Activated CD4-positive, alpha-beta T cell treated with anti-CD3 and anti-CD28 coated beads for 4 hours (primary cell): ENCODE data around the gene CSTB.

ENCODE experiments used
- DNase-seq, 2 donors: peaks; one replicate each; pipeline ENCODE4 v3.0.0-alpha.2; 2020

CSTB gene

DNA sequence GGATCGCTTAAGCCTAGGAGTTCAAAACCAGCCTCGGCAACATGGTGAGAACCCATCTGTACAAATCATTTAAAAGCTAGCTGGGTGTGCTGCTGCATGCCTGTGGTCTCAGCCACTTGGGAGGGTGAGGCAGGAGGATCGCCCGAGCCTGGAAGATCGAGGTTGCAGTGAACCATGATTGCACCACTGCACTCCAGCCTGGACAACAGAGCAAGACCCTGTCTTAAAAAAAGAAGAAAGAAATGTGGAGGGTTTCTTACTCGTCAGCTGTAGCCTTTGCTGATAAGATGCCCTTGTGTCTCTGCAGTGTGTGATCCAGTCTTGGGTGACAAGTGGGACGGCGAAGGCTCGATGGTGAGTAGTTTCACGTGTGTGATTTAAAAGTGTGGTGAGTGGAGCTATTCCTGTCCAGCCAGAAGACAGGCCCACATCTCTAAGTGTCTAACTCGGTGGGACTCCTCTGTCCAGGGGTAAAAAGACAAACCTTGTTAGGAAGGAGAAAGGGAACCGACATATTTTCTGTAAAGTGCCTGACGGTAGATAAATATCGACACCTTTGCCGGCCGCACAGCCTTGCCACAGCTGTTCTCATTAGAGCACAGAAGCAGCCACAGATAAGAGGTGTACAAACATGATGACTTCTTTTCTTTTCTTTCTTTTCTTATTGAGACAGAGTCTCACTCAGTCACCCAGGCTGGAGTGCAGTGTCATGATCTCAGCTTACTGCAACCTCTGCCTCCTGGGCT is 30.2 kb downstream of the CSTB start:
- no peak for DNase-seq

DNA sequence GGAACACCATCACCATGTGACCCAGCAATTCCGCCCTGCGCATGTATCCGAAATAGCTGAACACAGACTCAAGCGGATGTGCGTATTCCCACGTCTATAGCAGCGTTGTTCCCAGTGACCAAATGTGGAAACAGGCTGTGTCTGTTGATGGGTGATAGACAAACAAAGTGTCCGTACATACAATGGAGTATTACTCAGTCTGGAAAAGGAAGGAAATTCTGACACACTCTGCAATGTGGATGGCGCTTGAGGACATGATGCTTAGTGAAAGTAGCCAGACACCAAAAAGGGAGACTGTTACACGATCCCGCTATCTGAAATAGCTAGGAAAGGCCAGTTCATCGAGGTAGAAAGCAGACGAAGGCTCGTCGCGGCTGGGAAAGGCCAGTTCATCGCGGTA is 31.4 kb downstream of the CSTB start:
- no peak for DNase-seq

DNA sequence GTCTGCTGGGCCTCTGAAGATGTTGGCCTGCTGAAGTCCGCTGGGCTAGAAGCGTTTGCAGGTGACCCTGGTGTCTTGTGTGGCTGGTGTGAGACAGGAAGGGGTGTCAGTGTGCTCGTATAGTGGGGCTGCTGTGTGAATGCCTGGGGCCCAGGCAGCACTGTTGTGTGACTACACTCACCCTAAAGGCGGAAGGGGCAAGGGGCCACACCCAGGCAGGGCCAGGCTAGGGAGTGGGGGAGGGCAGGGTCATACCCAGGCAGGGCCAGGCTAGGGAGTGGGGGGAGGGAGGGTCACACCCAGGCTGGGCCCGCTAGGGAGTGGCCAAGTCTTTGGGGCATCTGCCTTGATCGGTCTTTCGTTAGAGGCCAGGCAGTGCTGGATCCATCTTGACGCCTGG is 32.2 kb downstream of the CSTB start:
- DNase-seq: no peak

DNA sequence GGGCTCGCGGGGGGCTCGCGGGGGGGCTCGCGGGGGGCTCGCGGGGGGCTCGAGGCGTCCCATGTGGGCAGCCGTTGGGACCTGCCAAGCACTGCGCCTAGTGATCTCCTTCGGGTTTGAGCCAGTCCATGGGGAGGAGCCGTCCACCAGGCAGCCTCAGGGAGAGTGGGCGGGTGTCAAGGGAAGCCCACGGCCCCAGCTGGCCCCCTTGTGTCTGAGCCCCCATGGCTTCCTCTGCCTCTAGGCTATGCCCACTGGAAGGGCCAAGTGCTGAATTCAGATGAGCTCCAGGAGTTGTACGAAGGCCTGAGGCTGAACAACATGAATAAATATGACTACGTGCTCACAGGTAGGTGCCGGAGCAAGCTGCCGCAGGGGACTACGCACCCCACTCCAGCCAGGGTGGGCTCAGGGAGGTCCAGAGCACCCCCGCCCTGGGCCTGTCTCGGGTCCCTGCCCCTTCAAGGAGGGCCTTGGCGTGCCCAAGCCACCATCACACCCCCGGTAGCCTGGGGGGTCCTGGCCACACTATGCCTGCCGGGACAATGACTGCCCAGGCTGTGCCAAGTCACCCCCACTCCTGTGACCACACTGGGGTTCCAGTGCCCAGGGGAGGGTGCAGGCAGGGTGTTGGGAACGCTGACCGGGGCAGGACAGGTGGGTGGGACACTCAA is 34.5 kb downstream of the CSTB start:
- no peak for DNase-seq

DNA sequence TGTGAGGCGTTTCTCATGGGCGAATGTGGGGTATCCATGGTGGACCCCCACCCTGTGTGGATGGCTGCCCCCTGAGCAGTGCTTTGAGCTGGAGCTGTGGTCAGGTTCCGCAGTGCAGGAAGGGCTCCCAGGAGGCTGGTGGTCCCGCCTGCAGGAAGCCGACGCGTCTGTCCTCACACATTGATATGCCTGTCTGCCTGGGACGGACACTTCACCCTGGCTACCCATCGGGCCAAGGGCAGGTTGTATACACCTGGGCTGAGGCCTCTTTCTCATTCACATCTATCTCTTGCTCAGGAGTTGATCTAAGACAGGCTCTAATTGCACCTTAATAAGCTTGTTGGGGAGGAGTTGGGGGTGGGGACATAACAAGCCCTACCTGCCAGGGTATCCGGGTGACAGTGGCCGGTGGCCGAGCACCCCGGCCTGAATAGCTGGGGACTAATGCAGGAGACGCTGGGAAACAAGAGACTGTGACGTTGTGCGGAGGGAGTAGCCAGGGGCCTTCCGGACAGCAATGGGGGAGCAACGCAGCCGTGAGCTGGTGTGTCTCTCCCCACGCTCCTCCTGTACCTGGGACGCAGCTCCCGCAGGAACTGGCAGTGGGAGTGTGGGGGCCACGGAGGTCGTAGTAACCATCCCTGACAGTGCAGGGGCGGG is 35.5 kb downstream of the CSTB start:
- DNase-seq: no peak

DNA sequence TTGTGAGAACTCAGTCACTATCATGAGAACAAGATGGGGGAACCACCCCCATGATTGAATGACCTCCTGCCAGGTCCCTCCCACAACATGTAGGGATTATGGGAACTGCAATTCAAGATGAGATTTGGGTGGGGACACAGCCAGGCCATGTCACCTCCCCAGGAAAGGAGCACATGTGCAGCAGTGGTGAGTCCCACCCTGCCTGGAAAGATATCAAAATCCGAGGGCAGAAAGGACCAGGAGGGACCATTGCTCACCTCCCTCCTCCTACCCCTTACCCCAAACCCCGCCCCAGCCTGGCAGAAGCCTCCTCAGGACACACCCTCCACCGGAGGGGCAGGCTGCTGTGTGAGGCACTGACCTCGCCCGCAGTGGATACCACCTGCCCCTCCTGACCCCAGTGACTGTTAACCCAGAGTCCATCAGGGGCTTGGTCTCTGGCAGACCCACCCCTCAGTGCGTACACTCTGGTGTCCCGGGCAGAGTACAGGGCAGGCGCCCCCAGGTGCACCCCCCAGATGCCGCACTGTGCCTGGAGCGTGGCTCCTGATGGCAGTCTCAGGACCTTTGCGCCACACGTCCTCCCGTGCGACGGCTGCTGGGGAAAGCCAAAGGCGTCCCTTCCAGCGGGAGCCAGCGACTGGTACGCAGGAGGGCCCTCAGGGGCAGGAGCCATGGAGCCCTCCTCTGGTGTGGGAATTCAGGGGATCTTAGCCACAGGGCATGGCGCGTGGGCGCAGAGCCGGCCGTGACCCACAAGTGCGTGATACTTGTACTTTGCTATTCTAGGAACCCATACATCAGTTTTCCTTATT is 36.3 kb downstream of the CSTB start:
- DNase-seq: no peak

DNA sequence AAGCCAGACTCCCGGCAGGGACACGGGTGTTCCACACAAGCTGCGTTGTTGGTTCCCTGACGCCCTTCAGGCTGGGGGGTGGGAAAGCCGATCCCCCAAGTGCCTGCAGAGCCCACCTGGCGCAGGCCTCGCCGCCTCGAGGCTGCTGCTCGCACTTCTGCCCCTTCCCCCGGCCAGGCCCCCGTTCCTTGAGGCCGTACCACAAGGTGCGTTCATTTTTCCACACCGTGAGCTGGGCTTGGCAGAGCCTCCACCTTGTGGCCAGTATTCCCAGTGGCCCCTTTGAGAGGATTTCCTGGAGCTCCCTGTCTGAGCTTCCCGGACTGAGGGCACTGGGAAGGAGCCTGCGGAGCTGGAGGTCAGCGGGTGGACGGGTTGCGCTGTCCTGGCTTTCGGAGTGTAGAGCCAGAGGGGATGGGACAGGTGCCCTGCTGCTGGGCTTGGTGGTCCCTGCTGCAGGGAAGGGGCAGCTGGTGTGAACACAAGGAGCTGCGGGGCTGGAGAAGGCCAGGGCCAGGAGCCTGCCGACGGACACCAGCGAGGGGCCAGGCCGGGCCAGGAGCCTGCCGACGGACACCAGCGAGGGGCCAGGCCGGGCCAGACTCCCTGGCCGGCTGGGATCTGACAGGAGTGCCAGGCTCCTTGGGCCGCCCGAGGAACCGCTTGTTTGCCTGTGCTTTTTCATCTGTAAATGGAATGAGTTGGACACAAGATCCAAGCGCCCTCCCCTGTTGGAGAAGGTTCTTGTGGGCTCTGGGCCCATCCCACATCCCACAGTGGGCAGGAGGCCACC is 38.8 kb downstream of the CSTB start:
- DNase-seq: no peak

DNA sequence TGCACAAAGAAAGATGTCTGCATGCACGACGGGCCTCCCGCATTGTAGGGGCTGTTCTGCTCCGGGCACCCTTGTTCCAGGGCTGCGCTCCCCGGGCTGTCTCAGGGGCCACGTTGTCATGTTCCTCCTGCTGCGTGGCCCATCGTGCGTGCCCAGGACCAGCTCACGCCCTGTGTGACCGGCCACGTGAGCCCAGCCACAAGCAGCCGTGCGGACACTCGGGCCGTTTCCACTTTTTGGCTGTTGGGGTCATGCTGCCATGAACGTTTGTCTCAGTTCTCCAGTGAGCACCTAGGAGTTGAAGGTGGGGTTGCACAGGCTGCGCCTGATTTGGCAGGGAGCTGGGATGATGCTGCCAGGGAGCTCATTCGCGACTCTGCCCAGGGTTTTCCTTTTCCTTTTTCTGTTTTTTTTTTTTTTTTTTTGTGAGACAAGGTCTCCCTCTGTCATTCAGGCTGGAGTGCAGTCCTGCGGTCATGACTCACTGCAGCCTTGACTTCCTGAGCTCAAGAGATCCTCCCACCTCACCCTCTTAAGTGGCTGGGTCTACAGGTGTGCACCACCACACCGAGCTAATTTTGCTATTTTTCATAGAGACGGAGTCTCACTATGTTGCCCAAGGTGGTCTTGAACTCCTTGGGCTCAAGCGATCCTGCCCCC is 39.8 kb downstream of the CSTB start:
- no peak for DNase-seq

DNA sequence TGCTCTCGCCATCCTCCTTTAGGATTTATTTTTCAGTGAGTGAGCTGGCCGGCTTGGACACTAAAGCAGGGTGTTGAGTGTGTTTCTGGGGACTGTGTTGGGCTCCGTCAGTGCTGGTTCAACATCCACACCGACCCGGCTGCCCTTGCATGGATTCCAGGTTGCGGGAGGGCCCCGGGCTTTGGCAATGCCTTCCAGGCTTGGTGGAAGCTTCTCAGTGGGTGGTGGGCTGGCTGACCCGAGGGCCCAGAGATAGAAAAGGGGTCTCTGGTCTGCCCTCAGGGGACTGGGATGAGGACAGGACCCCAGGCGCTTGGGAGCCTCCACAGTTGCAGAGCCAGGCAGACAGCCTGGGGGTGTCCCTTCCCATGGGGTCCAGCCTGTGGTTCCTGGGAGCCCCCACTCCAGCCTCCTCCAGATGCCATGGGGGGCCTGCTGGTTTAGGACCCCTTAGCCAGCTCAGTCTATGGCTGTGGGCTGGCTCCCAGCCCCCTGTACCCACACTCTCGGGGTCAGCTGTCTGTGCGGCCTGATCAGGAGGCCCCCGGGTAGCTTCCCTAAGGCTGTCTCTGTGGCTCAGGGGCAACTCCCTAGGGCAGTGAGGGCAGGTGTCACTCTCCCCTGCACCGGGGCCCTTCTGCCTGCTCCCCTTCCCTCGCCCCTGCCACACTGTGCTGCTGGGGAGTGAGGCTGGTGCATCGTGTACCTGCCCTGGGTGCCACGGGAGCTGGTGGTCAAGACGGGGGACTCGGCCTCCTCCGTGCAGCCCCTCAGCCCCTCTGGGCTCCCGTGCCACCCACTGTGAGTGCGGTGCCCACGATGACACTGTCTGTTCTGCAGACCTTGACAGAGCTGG is 40.6 kb downstream of the CSTB start:
- DNase-seq: no peak

DNA sequence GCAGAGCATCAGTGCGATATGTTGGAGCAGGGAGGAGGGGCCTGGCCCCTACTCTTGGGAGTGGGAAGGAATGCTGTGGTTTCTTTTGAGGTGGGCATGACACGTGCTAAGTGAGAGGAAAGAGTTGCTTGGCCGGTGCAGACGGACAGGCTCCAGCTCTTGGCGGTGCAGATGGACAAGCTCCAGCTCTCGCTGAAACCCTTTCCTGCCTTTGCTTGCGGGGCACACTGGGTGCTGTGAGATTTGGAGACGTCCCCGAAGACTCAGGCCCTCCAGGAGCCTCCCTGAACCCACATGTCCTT is 41.2 kb downstream of the CSTB start:
- DNase-seq: no peak

DNA sequence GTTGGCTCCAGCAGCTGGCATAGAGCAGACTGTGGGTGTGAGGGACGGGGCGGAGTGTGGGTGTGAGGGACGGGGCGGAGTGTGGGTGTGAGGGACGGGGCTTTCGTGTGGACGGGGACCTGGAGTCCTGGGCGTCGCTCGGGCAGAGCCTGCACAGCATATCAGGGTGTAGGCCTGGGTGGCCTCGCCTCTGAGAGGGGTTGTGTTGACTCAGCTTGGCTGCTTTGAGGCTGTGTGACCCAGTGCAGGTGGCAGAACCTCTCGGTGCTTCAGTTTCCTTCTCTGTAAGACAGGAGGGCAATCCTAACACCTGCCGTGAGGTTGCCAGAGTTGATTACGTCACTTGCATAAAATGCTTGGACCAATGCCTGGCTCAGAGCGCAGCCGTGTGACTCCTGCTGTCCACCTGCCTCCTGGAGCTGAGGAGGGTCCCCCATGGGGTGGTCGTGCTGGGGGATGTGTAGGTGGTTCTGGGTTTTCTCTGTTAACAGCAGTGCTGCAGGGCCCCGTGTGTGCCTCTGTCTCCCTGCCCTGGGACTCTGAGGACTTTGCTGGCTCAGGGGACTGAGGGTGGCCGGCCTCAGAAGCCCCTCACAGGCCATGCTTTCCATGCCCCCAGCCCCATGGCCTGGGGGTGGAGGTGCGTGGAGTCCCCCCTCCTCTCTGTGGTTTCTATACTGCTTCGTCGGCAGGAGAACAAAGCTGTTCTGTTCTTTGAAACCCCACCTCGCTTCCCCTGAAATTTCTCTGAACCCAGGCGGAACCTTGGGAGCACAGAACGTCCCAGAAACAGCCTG is 41.8 kb downstream of the CSTB start:
- DNase-seq: no peak

DNA sequence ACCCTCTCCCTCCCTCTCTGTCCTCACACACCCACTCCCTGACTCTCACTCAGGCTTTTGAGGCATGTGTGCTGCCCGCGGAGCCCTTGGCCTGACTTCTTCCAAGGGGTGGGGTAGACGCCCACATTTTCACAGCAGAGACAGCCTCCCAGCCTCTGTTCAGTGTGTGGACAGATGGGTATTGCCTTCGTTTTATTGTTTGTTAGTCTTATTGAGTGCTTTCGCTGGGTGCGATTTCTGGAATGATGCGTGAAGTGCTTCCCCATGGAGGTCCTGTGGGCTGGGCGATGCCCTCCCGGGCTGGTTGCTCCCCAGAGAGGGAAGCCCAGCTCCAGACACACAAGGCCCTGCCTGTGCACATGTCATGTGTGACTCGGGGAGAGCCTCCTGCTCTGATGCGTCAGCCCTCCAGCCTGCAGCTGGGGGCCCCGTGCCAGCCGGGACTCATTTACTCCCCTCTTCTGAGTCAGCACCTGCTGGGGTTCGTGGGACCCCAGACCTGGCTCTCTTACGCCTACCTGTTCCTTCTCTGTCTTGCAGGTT is 42.5 kb downstream of the CSTB start:
- peak in 1 of 2 donors; percentile 37 for DNase-seq

DNA sequence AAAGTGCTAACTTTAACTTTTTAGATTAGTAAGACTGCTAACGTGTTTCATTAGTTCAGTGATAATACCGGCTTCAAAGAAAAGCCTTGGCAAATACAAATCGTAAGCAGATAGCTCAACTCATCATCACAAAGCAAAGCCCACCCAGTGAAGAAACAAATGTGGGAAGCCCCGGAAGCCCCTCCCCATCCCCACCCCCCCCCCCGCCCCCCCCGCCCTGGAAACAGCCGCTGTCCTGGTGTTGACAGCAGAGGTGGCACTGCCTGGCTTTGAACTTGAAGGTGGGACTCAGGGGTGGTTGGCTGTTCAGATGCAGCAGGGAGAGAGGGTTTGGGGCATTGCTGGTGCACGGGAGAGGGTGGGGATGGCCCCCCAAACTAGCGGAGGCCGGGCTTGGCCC is 43.0 kb downstream of the CSTB start:
- DNase-seq: no peak

DNA sequence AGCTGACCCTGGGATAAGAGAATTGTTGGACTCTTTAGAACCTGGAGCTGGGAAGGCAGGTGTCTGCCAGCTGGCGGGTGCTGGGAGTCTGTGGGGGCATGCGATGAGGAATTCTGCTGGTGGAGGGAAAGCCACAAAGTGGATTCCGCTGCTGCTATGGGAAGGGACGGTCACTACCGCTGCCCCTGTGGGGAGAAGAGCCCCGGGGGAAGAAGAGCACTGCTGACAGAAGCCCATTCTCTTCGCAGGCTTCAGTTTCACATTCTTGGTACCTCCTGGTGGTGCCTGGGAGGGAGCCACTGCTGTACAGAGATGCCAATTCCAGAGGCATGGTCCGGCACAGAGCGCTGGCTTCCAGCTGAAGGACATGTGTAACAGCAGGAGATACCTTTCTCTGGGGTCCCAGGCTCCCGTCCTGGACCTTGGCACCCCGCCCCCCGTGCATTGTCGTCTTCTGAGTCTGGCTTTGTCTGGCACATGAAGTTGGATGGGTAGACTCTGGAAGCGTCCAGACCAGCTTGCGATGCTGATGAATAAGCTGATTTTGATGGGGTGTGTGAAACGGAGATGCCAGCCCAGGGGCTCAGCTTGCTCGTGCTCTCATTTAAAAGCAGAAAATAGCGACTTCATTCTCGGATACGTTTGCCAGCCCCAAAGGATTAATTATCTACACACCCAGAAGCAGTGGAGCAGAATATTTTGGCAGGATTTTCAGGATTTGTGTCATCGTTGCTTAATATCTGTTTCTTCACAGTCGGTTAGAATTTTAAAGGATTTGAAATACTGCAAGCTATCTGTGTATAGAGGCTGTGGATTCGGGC is 44.0 kb downstream of the CSTB start:
- DNase-seq: no peak

DNA sequence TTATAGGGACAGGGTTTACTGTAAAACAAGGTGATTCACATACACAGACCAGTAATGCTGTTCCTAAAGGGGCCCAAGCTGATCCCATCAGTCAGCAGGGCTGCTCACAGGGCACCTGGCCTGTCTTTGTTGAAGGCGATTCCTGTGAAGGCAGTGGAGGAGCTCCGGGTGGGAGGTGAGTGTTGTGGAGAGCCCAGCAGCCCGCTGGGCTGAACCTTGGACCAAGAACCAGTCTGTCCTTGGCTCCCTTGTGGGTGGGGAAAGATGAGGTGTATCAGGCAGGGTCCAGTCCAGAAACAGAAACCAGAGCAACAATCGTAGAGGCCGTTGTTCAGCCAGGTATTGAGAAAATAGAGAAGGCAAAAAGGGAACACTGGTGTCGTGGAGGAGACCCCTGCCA is 44.6 kb downstream of the CSTB start:
- DNase-seq: no peak

DNA sequence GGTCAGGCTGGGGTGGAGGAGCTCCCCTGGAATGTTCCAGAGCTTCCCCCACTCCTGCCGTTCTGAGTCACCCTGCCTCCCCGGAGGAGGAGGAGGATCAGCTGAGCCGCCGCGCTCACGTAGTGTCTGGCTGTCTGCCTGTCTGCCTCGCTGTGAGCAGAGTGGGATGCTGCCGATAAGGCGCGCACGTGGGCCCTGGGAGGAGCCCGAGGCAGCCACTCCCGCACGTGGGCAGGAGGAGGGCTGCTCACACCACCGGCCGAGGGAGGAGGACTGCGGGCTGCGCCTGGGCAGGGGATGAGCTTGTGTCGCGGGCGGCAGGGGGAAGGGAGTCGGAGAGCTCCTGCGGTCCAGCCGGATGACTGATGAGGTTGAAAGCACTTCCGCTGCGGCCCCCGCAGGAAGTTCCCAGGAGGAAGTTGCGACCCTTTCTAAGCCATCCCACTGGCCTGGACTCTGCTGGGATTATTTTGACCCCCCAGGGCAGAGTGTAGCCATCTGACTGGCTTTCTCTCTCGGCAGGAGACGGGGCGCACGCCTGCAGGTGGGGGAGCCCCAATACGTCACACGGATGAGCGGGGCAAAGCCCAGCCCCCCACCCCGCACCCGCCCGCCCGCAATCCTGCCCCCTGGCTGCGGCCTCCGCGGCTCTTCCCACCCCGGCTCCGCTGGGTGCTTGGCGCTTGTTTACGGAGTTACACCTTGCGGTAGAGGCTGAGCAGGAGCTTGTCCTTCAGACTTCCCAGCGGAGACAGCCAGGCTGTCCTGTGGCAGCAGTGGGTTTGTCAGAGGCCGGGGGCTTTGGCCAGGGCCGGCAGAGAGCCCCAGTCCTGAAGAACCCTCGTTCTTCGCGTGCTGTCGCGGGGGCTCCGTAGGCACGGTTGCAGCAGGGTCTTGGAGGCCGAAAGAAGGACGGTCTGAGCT is 47.4 kb downstream of the CSTB start:
- peak; percentile 83 to 86 for DNase-seq

DNA sequence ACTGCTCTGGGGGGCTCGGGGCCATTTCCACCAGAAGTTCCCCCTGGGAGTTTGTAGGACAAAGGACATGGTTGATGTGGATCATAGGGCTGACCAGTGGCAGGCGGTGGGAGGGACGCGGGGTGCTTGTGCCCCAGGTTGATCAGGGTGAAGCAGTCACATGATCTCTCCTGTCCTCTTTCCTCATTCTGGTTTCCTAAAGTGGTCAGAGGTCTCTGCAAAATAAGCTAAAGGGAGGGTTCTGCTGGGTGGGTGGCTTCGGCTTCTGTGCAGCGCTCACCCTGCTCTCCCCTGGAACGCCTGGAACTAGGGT is 48.0 kb downstream of the CSTB start:
- DNase-seq: no peak

DNA sequence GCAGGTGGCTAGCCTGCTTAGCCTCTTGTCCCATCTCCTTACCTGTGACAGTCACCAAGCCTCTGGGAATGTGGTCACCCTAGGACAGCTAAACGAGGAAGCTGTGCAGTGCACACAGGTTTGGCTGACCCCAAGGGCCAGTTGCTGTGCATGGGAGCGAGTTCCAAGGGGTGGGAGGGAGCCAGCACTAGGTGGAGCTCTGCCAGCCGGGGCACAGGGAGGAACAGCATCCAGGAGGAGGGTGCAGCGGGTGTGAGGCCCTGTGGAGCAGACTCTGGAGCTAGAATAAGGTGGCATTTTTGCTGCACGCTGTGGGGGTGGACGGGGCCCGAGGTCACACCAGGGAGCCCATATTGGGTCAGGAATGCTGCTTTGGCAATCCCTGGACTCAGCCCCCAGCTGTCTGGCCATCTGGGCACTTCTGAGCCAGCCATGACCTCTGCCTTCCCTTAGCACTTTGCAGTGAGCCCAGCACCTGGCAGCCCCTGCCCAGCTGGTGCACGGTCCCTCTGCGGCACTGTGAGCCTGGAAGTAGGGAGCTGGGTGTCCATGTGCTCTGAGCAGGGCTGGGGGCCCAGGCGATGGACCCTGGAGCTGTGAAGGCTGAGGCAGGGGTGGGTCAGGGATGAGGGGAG is 48.5 kb downstream of the CSTB start:
- DNase-seq: no peak
